Epidermal melanocyte (primary cell): Measurements from ENCODE around the gene RXRA.

ENCODE experiments used
- DNase-seq: peaks from one replicate; pipeline ENCODE4 v3.0.0; 2011; ENCODE audit warnings: low spot score; ENCODE audit not compliant: insufficient read length

Gene RXRA

DNA sequence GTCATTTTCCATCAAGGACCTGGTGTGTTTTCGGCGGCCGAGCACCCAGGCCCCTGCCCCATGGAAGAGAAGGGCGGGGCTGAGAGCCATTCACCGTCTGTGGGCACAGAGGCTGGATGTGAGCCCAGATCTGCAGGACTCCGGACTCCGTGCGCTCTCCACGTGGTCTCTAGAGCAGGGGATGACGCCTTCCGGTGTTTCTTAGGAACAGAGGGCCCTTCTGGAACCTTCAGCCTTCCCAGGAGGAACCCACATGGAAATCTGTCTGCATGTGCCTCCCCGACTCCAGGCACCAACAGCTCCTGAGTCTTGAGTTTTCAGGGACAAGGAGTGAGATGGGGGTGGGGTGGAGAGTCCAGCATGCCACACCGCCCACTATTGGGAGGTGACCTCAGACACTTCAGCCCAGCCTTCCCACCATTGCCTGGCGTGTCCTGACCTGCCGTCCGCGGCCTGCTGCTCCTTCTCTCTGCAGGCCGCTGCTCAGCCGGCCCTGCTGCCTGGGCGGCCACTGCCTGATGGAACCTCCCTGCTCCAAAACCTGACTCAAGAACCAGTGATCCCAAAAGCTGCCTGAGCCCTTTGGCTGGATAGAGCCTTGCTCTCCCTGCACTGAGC, 2.4 kb upstream of the RXRA start:
- DNase-seq: no peak

- no peak for DNase-seq
These were observed 1.7 kb upstream of the RXRA start for GRCh38 chr9:134324359-134325095.

GRCh38 chr9:134325096-134325812, 1.0 kb upstream of the RXRA start:
- DNase-seq: no peak

GRCh38 chr9:134326724-134327601, 708 bp downstream of the RXRA start:
- no peak for DNase-seq

- no peak for DNase-seq
These were observed 1.5 kb downstream of the RXRA start for GRCh38 chr9:134327671-134328231.

GRCh38 chr9:134328341-134328840, 2.1 kb downstream of the RXRA start:
- DNase-seq: no peak

DNA sequence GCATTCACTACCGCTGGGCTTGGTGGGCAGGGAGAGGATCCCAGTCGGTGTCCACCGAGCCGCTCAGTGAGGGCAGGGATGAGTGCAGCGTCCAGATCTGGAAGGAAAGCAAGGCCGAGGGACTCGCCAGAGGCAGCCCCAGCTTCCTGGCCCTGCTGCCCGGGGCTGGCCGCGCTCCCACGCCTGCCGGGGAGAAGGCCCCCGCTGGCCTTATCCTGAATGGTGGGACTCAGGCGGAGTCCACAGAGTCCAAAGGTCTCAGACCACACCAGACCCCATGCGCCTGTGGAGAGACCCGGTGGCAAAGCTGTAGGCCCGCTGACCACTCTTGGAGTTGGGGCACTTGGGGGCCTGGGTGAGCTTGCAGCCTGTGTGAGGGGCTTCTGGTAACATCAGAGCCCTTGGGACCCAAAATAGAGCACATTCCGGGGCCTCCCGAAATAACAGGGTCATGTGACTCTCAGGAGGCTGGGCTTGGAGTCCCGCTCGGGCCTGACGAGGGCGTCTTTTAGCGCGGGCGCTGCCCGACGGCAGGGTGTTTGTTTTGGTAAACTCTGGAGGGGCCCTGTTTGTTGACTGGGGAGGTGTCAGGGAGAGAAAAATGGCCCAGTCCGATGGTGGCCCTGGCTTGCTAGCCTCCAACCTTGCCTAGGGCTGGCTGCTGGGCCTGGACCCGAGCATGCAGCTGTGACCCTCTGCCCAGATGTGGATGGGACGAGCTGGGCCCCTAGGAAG, 2.8 kb downstream of the RXRA start:
- DNase-seq: no peak

GRCh38 chr9:134329576-134329855, 3.3 kb downstream of the RXRA start:
- no peak for DNase-seq

- DNase-seq: no peak
These were observed 3.6 kb downstream of the RXRA start for GRCh38 chr9:134329886-134330285.

GRCh38 chr9:134330590-134330989, 4.3 kb downstream of the RXRA start:
- DNase-seq: no peak

DNA sequence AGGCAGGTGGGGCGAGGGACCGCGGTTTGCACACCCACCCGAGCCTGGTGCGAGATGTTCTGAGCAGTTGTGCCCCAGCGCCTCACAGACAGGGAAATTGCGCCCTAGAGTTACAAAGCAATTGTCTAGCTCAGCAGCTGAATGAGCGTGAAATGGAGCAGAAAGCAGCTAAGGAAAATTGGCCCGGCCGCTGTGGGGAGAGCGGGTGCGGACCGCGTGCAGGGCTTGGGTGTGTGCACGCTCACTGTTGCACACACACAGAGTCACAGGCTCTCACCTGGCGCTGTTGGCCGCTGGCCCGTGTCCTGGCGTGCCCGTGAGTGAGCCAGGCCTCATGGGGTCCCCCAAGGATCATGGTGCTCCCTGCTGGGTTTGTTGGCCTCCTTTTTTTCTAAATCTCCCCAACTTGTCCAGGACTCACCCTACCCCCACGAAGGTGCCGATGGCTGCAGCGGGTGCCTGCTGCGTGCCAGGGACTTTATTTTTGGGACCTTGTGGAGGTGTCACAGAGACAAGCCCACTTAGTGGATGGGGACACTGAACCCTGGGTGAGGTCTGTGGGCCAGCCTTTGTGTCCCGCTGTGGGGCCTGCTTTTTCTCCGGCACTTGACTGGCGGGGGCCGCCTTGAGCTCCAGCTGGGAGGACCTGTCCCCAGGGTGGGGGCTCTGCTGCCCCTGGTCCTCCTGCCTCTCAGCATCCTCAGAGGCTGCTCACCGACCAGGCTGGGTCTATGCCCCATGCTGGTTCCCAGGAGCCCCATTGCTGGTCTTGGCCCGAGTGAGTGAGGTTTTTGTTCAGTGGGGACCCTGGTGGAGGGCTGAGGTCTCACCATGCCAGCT, 5.2 kb downstream of the RXRA start:
- DNase-seq: no peak

DNA sequence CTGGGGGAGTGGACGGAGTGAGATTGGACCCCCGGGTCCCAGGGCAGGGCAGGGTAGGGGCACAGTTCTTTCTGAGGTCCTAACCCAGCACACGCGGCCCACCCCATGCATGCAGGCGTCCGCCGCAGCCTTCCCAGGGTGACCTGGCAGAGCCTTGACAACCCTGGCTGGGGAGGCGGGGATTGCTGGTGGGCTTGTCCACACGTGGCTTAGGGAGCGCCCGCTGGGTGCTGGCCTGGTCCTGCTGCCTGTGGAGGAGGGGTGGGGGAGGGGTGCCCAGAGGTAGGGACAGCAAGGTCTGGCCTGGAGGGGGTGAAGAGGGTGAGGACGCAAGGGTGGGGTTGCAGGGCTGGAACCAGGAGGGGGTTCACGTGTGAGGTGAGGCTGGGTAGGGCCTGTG, 6.0 kb downstream of the RXRA start:
- no peak for DNase-seq

DNA sequence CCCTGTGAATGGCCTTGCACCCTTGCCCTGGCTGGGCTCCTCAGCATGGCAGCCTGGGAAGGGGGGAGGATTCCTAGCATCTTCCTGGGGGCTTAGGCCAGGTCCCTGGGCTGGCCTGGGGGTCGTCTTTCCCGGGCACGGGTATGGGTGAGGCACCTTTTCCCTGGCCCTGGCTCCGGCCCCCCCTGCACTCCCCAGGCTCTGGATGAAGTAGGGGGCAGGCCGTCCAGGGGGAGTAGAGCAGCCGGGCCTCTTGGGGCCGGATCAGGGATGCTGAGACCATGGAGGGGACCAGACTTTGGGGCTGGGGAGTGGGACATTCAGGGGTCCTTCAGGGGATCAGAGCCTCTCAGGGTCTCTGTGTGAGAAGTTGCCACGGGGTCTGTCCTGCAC, 6.6 kb downstream of the RXRA start:
- no peak for DNase-seq

DNA sequence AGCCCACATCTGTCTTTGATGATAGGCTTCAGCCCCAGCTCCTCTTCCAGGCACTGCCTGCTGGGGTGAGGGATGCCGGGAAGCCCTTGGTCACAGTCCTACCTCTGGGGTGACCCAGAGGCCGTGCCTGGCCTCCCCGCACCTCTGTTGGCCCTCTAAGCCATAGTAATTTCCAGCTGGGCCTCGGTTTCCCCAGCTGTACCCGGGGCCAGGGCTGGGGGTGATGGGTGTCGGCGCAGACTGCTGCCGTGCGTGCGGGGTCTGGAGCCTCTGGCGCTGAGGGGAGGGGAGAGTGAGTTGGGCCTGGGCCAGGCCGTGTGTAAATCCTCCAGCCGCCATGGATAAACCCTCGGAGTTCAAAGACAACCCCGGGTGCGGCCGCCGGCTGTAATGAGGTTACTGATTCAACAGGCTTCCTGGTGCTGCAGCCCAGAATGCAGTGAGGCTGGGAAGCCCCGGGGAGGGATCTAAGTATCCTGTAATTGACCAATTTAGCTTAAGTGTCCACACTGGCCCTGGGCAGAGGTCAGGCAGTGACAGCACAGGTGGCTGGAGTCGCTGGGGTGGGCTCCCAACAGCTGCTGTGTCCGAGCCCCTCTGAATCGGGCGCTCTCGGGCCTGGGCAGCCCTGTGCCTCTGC, 7.1 kb downstream of the RXRA start:
- no peak for DNase-seq

DNA sequence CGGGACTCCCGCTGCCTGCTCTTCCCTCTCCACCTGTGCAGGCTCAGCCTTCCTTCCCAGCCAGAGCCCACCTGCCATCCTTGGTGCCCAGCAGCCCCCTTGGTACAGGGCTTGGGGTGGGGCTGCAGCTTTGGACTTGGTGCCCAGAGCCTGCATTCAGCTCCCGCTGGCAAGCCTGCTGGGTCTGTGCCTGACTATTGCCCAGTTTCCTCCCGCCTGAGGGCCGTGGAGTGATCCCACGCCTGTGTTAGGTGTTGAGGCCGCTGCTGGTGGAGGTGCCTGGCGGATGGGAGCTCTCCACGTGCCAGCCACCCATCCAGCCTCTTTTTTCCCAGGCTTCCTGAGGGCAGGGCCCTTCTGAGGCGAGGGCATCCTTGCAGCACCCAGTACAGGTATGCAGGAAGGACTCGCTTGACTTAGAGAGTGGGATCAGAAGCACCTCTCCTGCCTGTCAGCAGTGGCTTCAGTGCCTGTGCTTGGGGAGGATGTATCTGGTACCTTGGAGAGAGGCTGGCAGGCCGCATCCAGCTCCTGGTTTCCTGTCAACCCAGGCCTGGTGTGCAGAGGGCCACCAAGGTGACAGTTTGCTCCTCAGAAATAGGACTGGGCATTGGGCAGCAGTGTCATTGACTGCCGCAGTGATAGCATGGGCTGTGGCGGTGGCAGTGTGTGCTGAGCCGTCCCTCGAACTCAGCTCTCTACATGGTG, 7.8 kb downstream of the RXRA start:
- DNase-seq: no peak

DNA sequence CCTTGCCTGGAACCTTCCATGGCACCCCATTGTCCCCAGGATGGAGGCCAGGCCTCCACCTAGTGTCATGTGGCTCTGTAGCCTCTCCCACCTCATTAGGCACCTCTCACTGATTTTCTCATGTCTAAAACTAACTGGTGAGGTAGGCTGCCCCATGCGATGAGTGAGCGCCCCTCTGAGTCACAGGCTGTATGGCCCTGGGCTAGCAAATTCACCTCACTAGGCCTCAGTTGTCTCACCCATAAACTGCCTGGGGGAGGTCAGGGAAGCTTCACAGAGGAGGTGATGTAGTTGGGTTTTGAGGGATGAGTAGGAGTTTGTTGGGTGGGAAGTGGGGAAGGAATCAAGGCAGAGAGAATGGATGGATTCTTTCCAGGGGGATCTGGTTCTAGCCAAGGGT, 8.8 kb downstream of the RXRA start:
- DNase-seq: no peak

DNA sequence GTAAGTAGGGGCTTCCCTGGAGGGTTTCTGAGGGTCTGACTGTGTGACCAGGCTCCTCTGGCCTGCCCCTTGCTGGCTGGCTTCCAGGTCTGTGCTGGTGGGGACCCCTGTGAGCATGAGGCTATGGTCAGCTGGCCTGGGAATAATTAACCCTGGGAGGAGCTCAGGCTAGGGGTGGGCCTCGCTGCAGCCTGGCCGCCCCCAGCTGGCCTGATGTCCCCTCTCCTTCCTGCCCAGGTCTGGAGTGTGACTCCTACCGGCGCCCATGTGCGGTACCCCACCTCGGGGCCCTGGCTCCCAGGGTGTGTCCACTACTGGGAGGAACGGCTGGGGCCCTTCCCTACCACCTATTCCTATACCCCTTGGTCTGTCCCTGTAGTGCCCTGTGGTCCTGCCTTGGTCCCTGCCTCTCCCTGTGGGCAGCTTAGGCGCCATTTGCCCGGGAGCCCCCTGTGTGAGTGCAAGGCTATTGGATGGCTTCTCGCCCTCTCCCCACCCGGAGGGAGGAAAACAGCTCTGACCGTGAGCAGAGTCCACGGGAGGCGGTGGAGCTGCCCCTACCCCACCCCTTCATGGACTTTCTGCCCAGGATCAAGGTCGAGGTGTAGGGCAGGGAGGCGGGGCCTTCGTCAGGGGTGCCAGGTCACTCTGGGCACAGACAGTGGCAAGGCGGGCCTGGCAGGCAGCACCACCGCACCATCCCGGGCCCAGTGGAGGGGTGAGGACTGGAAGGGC, 9.4 kb downstream of the RXRA start:
- DNase-seq: no peak

GRCh38 chr9:134336228-134336627, 10.0 kb downstream of the RXRA start:
- no peak for DNase-seq
